Activated T-cell treated with anti-CD3 and anti-CD28 coated beads, Interleukin-2, amount 50 U/mL, for 24 hours (primary cell): ENCODE results near the gene UCMA.
A peak's percentile ranks its signal among the peaks of the same experiment; 100 is the strongest.
"Not testable (repeated sequence)": the region's sequence is repeated elsewhere in the genome, so short reads cannot be mapped to it uniquely, and the experiment has no call there.

ENCODE experiments used
- DNase-seq: peaks from one replicate; pipeline ENCODE4 v3.0.0-alpha.2; 2020
- H3K27ac Mint-ChIP-seq: 2 replicates; pipeline ENCODE4 v1.8.0; 2020; ENCODE audit warnings: mild to moderate bottlenecking, mixed read lengths
- H3K27me3 Mint-ChIP-seq: 2 replicates; pipeline ENCODE4 v1.8.0; 2020; ENCODE audit warnings: mixed read lengths
- H3K36me3 Mint-ChIP-seq: 2 replicates; pipeline ENCODE4 v1.8.0; 2020; ENCODE audit warnings: low read depth, mixed read lengths
- H3K4me1 Mint-ChIP-seq: 2 replicates; pipeline ENCODE4 v1.8.0; 2020; ENCODE audit warnings: low read depth, mixed read lengths
- H3K4me3 Mint-ChIP-seq: 2 replicates; pipeline ENCODE4 v1.8.0; 2020; ENCODE audit warnings: mild to moderate bottlenecking, moderate library complexity, mixed read lengths
- H3K9me3 Mint-ChIP-seq: 2 replicates; pipeline ENCODE4 v1.8.0; 2020; ENCODE audit warnings: mixed read lengths

Gene UCMA, protein sequence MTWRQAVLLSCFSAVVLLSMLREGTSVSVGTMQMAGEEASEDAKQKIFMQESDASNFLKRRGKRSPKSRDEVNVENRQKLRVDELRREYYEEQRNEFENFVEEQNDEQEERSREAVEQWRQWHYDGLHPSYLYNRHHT

DNA sequence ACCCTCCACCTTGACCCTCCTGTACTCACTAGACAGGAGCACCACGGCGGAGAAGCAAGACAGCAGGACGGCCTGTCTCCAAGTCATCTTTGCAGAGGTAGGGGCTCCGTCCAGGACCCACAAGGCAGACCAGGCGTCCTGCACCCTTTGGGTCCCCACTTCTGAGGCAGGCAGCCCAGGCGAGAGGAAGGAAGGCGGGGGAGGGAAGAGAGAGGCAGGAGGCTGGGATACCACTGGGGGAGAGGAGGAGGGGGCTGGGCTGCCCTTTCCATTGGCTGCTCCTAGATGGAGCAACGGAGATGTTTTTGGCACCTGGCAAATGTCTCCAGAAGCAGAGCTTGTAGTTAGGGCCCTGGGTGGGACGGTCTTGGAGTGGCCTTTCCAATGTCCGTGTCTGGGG, at the start of gene UCMA:
UCMA (minus strand) TSS at position 203 of the 400 bp plus-strand sequence; CDS start at position 87, 116 bp downstream.
- no peaks in the 10 kb centered on the region for H3K4me1 Mint-ChIP-seq
- no peak within 1 kb of the TSS for H3K27ac Mint-ChIP-seq
- no peak within 1 kb of the TSS for H3K4me3 Mint-ChIP-seq
- no peaks in the 10 kb centered on the region for H3K27me3 Mint-ChIP-seq
- H3K9me3 Mint-ChIP-seq = no peaks in the 10 kb centered on the region
- no peak for DNase-seq
- no peaks in the 10 kb centered on the region for H3K36me3 Mint-ChIP-seq

- not testable (repeated sequence) for H3K4me1 Mint-ChIP-seq, H3K9me3 Mint-ChIP-seq, H3K27ac Mint-ChIP-seq, H3K4me3 Mint-ChIP-seq, DNase-seq, H3K27me3 Mint-ChIP-seq
- peaks cover 30% of the 10 kb centered on the region for H3K36me3 Mint-ChIP-seq
Observed at GRCh38 chr10:13282348-13282747, 48.2 kb upstream of the UCMA start.

GRCh38 chr10:13276749-13277365, 42.7 kb upstream of the UCMA start:
- Mint-ChIP-seq H3K4me1 (no peaks in the 10 kb centered on the region), H3K4me3 (no peak overlapping the region), H3K27ac (no peak overlapping the region), H3K27me3 (no peaks in the 10 kb centered on the region), H3K36me3 (peaks cover 21% of the 10 kb centered on the region), H3K9me3 (no peaks in the 10 kb centered on the region)
- no peak for DNase-seq

GRCh38 chr10:13276146-13276545, 42.0 kb upstream of the UCMA start:
- H3K27me3 Mint-ChIP-seq, H3K27ac Mint-ChIP-seq, H3K4me3 Mint-ChIP-seq, H3K9me3 Mint-ChIP-seq, DNase-seq, H3K4me1 Mint-ChIP-seq: not testable (repeated sequence)
- peaks cover 17% of the 10 kb centered on the region for H3K36me3 Mint-ChIP-seq

DNA sequence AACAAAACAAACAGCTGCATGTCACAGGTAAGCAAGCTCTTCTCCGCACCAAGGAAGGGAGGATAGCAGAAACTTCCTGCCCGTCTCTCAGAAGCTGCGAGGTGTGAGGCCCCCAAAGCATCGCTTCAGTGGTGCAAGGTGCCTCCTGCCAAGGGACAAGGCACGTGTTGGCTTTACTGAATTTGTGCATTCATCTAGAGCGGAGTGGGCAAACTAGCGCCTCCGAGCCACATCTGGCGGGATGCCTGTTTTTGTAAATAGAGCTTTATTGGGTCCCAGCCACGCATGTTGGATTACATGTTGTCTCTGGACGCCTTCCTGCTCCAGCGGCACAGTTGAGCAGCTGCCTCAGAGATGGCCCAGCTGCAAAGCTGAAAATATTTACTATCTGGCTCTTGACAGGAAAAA, 38.0 kb upstream of the UCMA start:
- no peak for DNase-seq
- no peak overlapping the region for H3K27ac Mint-ChIP-seq
- H3K4me1 Mint-ChIP-seq = peaks cover 2% of the 10 kb centered on the region
- H3K4me3 Mint-ChIP-seq = no peak overlapping the region
- H3K36me3 Mint-ChIP-seq = no peaks in the 10 kb centered on the region
- H3K9me3 Mint-ChIP-seq = no peaks in the 10 kb centered on the region
- no peaks in the 10 kb centered on the region for H3K27me3 Mint-ChIP-seq

GRCh38 chr10:13271552-13272163, 37.5 kb upstream of the UCMA start:
- DNase-seq = peak; percentile 57

GRCh38 chr10:13270877-13271551, 36.8 kb upstream of the UCMA start:
- Mint-ChIP-seq H3K9me3 (no peaks in the 10 kb centered on the region), H3K4me3 (no peak overlapping the region), H3K27ac (peak overlapping the region; percentile 13), H3K27me3 (peaks cover 1% of the 10 kb centered on the region), H3K36me3 (no peaks in the 10 kb centered on the region), H3K4me1 (peaks cover 2% of the 10 kb centered on the region)
- no peak for DNase-seq

More at GRCh38 chr10:13271552-13272163, 37.5 kb upstream of the UCMA start:
- H3K4me1 Mint-ChIP-seq = peaks cover 2% of the 10 kb centered on the region
- no peaks in the 10 kb centered on the region for H3K9me3 Mint-ChIP-seq
- H3K36me3 Mint-ChIP-seq = no peaks in the 10 kb centered on the region
- no peak overlapping the region for H3K4me3 Mint-ChIP-seq
- no peak overlapping the region for H3K27ac Mint-ChIP-seq
- no peaks in the 10 kb centered on the region for H3K27me3 Mint-ChIP-seq

DNA sequence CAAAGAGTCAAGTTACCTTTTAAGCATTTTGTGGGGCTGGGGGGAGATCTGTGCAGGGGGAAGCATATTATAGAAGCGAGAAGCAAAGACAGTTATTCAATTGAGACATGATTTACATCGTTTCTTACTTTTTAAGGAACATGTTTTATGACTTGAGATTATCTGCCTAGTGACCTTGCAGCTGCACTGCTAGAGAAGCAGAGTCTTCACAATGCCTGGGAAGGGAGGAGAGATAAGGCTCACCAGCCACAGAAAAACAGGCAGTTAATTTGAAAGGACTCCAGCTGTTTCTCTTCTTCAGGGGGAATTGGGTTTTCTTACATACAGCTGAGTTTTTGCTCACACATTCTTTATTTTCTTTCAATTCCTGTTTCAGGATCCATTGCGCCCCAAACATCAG, 34.7 kb upstream of the UCMA start:
- Mint-ChIP-seq H3K4me1 (peaks cover 2% of the 10 kb centered on the region), H3K27me3 (peaks cover 8% of the 10 kb centered on the region), H3K4me3 (no peak overlapping the region), H3K36me3 (no peaks in the 10 kb centered on the region), H3K27ac (no peak overlapping the region), H3K9me3 (no peaks in the 10 kb centered on the region)
- no peak for DNase-seq

DNA sequence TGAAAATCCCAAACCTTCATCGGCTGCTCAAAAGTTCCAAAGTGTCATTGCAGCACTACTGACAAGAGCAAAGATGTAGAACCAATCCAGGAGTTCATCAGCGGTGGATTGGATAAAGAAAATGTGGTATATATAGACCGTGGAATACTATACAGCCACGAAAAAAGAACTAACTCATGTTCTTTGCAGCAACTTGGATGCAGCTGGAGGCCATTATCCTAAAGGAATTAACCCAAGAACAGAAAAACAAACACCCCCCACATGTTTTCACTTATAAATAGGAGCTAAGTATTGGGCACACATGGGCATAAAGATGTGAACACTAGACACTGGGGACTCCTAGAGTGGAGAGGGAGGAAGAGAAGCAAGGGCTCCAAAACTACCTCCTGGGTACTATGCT, 34.1 kb upstream of the UCMA start:
- Mint-ChIP-seq H3K9me3 (no peaks in the 10 kb centered on the region), H3K27me3 (peaks cover 14% of the 10 kb centered on the region), H3K4me1 (peaks cover 2% of the 10 kb centered on the region), H3K27ac (no peak overlapping the region), H3K36me3 (no peaks in the 10 kb centered on the region), H3K4me3 (no peak overlapping the region)
- no peak for DNase-seq

DNA sequence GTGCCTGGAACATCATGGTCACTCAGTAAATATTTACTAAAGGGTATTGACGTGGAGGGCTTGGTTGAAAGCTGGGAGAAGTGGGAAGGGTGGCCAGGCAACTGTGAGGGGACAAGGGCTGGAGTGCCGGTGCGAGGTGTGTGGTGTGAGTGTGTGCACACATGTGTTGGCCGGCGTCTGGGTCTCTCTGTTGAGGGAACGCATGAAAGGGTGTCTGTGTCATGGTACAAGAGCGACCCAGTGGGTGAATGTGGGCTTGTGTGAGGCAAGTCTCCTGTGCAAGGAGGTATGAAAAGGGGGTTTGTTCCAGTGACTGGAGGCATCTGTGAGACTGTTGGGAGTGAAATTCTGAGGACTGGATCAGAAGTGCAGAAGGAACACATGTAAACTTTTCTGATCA, 29.4 kb upstream of the UCMA start:
- no peak overlapping the region for H3K27ac Mint-ChIP-seq
- no peaks in the 10 kb centered on the region for H3K4me1 Mint-ChIP-seq
- peaks cover 26% of the 10 kb centered on the region for H3K27me3 Mint-ChIP-seq
- no peak overlapping the region for H3K4me3 Mint-ChIP-seq
- no peaks in the 10 kb centered on the region for H3K9me3 Mint-ChIP-seq
- H3K36me3 Mint-ChIP-seq = no peaks in the 10 kb centered on the region
- DNase-seq = no peak

GRCh38 chr10:13262433-13262832, 28.3 kb upstream of the UCMA start:
- DNase-seq = no peak
- H3K36me3 Mint-ChIP-seq = no peaks in the 10 kb centered on the region

DNA sequence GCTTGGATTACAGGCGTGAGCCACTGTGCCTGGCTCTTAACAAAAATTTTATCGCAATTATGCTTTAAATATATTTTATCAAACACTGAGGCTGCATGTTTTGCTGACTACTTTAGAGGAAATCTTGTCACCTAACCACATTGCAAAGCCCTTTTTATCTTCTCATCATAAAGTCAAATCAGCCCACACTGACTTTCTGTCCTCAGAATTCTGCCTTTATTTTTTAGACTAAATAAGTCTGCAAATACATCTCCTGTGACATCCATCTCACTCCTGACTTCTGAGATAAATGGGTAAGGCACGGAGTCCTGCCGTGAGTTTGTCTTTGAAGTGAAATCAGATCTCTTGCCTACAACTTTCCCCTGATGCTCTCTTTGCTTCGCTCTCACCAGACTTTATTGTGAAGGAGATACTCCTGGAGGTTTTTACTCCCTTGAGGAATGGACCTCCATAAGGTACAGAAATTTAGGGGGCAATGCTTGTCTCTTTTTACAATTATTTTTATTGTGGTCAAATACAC, 23.5 kb upstream of the UCMA start:
- Mint-ChIP-seq H3K27ac (no peak overlapping the region), H3K9me3 (no peaks in the 10 kb centered on the region), H3K27me3 (peaks cover 8% of the 10 kb centered on the region), H3K36me3 (no peaks in the 10 kb centered on the region), H3K4me1 (peaks cover 3% of the 10 kb centered on the region), H3K4me3 (no peak overlapping the region)
- DNase-seq = no peak

More at GRCh38 chr10:13262433-13262832, 28.3 kb upstream of the UCMA start:
- H3K27me3 Mint-ChIP-seq = peaks cover 26% of the 10 kb centered on the region
- no peaks in the 10 kb centered on the region for H3K9me3 Mint-ChIP-seq
- H3K4me1 Mint-ChIP-seq = peaks cover 3% of the 10 kb centered on the region
- H3K27ac Mint-ChIP-seq = no peak overlapping the region
- no peak overlapping the region for H3K4me3 Mint-ChIP-seq

DNA sequence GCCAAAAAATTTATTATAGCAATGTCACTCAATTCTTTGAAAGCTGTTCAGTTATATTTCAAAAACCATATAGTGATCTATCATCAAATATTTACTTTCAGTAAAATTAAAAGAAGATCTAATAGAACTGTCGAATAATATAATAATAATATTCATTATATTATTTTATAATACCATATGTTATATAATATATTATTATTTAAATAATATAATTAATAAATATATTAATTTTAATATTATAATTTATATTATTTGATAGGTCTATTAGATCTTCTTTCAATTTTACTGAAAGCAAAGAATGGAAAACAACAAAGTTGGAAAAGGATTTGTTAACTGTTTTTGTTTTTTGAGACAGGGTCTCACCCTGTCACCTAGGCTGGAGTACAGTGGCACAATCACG, 22.5 kb upstream of the UCMA start:
- no peak overlapping the region for H3K4me3 Mint-ChIP-seq
- no peak overlapping the region for H3K27ac Mint-ChIP-seq
- H3K27me3 Mint-ChIP-seq = peaks cover 3% of the 10 kb centered on the region
- H3K4me1 Mint-ChIP-seq = peaks cover 3% of the 10 kb centered on the region
- no peaks in the 10 kb centered on the region for H3K36me3 Mint-ChIP-seq
- H3K9me3 Mint-ChIP-seq = no peaks in the 10 kb centered on the region
- DNase-seq = no peak

- Mint-ChIP-seq H3K9me3 (no peaks in the 10 kb centered on the region), H3K36me3 (no peaks in the 10 kb centered on the region), H3K27me3 (no peaks in the 10 kb centered on the region), H3K4me3 (no peak overlapping the region), H3K4me1 (peaks cover 3% of the 10 kb centered on the region), H3K27ac (no peak overlapping the region)
- DNase-seq = no peak
Observed at GRCh38 chr10:13253726-13254125, 19.6 kb upstream of the UCMA start.

- Mint-ChIP-seq H3K27me3 (no peaks in the 10 kb centered on the region), H3K36me3 (no peaks in the 10 kb centered on the region), H3K9me3 (no peaks in the 10 kb centered on the region), H3K4me3 (no peak overlapping the region), H3K27ac (no peak overlapping the region), H3K4me1 (no peaks in the 10 kb centered on the region)
- no peak for DNase-seq
Observed at GRCh38 chr10:13247784-13248183, 13.6 kb upstream of the UCMA start.
